GM19467 (cell line): Measurements from ENCODE around the gene S100A7.

ENCODE experiments used
- ATAC-seq: cut with Tn5 transposase; IDR thresholded peaks from one replicate; pipeline ENCODE4 v1.9.1; 2021; ENCODE audit warnings: mild to moderate bottlenecking, moderate library complexity; ENCODE audit not compliant: unreplicated experiment

Gene S100A7

GRCh38 chr1:153460551-153460950 is at the start of gene S100A7:
S100A7 (minus strand) TSS chr1:153460651; CDS start chr1:153459013, 1,638 bp downstream.
- no peak for ATAC-seq

- no peak for ATAC-seq
Observed at GRCh38 chr1:153509729-153510354, 49.4 kb upstream of the S100A7 start.

GRCh38 chr1:153509036-153509435 is 48.6 kb upstream of the S100A7 start:
- ATAC-seq, result no peak

GRCh38 chr1:153507926-153508583 is 47.6 kb upstream of the S100A7 start:
- no peak for ATAC-seq

- ATAC-seq, result no peak
Observed at GRCh38 chr1:153506831-153507413, 46.5 kb upstream of the S100A7 start.

- ATAC-seq, result no peak
Observed at GRCh38 chr1:153506386-153506785, 45.9 kb upstream of the S100A7 start.

- ATAC-seq, result no peak
Observed at GRCh38 chr1:153505576-153505975, 45.1 kb upstream of the S100A7 start.

GRCh38 chr1:153503766-153504165 is 43.3 kb upstream of the S100A7 start:
- no peak for ATAC-seq

GRCh38 chr1:153498746-153499145 is 38.3 kb upstream of the S100A7 start:
- no peak for ATAC-seq

GRCh38 chr1:153495536-153495935 is 35.1 kb upstream of the S100A7 start:
- no peak for ATAC-seq

- ATAC-seq, result no peak
Observed at GRCh38 chr1:153494976-153495535, 34.6 kb upstream of the S100A7 start.

GRCh38 chr1:153493343-153493960 is 33.0 kb upstream of the S100A7 start:
- ATAC-seq, result no peak

- no peak for ATAC-seq
Observed at GRCh38 chr1:153490272-153491051, 30.0 kb upstream of the S100A7 start.

- ATAC-seq, result no peak
Observed at GRCh38 chr1:153488731-153489130, 28.3 kb upstream of the S100A7 start.

GRCh38 chr1:153487707-153488106 is 27.3 kb upstream of the S100A7 start:
- ATAC-seq, result no peak

- ATAC-seq, result no peak
Observed at GRCh38 chr1:153485863-153486262, 25.4 kb upstream of the S100A7 start.

- ATAC-seq, result no peak
Observed at GRCh38 chr1:153483776-153484175, 23.3 kb upstream of the S100A7 start.

- no peak for ATAC-seq
Observed at GRCh38 chr1:153481124-153481523, 20.7 kb upstream of the S100A7 start.

- ATAC-seq, result no peak
Observed at GRCh38 chr1:153478692-153479618, 18.5 kb upstream of the S100A7 start.
